DND-41 (cell line): ENCODE data around the gene ZNF57.

Experiments
- ATAC-seq: fragments of 200-7000 bp; cut with Tn5 transposase; 3 replicates; pipeline ENCODE4 v1.9.1; 2021; ENCODE audit warnings: low read depth; ENCODE audit not compliant: insufficient read depth
- DNase-seq: peaks from one replicate; pipeline ENCODE4 v3.0.0-alpha.2; 2020
- H2AFZ ChIP-seq: 2 replicates; pipeline ENCODE4 v1.6.0; 2012; ENCODE audit warnings: low read depth, low read length
- H3K27ac ChIP-seq: 2 replicates; pipeline ENCODE4 v1.5.1; 2012; ENCODE audit warnings: low read length, inconsistent platforms
- H3K27me3 ChIP-seq: fragments of 200-600 bp; sonication (generic); 2 replicates; pipeline ENCODE4 v1.6.0; 2012; ENCODE audit warnings: low read length, mild to moderate bottlenecking, inconsistent platforms; ENCODE audit not compliant: insufficient read depth, poor library complexity
- H3K36me3 ChIP-seq: 2 replicates; pipeline ENCODE4 v1.5.1; 2012; ENCODE audit warnings: low read length, inconsistent platforms; ENCODE audit not compliant: insufficient read depth
- H3K4me1 ChIP-seq: 2 replicates; pipeline ENCODE4 v1.5.1; 2012; ENCODE audit warnings: mild to moderate bottlenecking, low read length; ENCODE audit not compliant: insufficient read depth
- H3K4me2 ChIP-seq: 2 replicates; pipeline ENCODE4 v1.6.0; 2012; ENCODE audit warnings: mild to moderate bottlenecking, moderate library complexity, low read length, inconsistent platforms; ENCODE audit not compliant: insufficient read depth
- H3K4me3 ChIP-seq, 2 experiments: fragments of 200-600 bp in 1 of 2; shearing (Covaris generic) in 1 of 2; 2 replicates each; pipeline ENCODE4 v1.5.1; 2012 to 2016; ENCODE audit warnings: inconsistent platforms in 2 of 2, low read length in 2 of 2, mild to moderate bottlenecking in 2 of 2, low read depth in 1 of 2, moderate library complexity in 1 of 2
- H3K79me2 ChIP-seq: 2 replicates; pipeline ENCODE4 v1.6.0; 2012; ENCODE audit warnings: low read length, inconsistent platforms; ENCODE audit not compliant: insufficient read depth
- H3K9ac ChIP-seq: 2 replicates; pipeline ENCODE4 v1.6.0; 2012; ENCODE audit warnings: low read depth, mild to moderate bottlenecking, inconsistent platforms, low read length, moderate library complexity
- H3K9me3 ChIP-seq: 2 replicates; pipeline ENCODE4 v1.5.1; 2012; ENCODE audit warnings: low read length, moderate library complexity, mild to moderate bottlenecking, inconsistent platforms; ENCODE audit not compliant: insufficient read depth, severe bottlenecking
- H4K20me1 ChIP-seq: 2 replicates; pipeline ENCODE4 v1.6.0; 2012; ENCODE audit warnings: low read length; ENCODE audit not compliant: insufficient read depth
- EZH2 ChIP-seq: IDR thresholded peaks from 3 replicates; pipeline ENCODE4 v1.6.1; 2012; ENCODE audit warnings: borderline replicate concordance, low read depth, mild to moderate bottlenecking, moderate library complexity, low read length, inconsistent platforms; ENCODE audit not compliant: severe bottlenecking
- TF ChIP-seq, protein P1 (sequence below): IDR thresholded peaks from 2 replicates; pipeline ENCODE4 v1.5.1; 2012; ENCODE audit warnings: borderline replicate concordance, low read length, moderate library complexity, mild to moderate bottlenecking; ENCODE audit not compliant: poor library complexity, severe bottlenecking; ENCODE audit errors: extremely low read depth

ZNF57 gene

DNA sequence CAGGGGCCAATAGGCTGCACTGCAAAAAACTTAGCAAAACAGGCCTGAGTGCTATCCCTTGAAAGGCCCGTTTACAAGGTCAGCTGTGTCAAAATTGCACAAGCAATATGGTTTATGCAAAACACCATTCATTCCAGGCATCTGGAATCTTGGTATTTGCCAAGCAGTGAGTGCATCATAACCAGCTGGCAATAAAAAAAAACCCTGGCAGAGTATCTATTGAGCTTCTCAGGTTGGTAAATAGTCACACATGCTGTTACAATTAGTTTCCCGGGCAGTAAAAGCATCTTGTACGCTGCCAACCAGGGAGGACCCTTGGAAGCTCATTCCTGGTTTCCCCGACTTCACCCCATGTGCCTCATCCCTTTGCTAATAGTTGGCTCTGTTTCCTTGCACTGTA lies 22.8 kb downstream of the ZNF57 start:
- peaks cover 14% of the 10 kb centered on the region for H3K36me3 ChIP-seq
- no peaks in the 10 kb centered on the region for H3K27me3 ChIP-seq
- no peak overlapping the region for H3K27ac ChIP-seq
- H3K79me2 ChIP-seq, result no peaks in the 10 kb centered on the region
- no peaks in the 10 kb centered on the region for H3K4me1 ChIP-seq
- no peak overlapping the region for H3K4me2 ChIP-seq
- no peaks in the 10 kb centered on the region for H3K9me3 ChIP-seq
- H3K4me3 ChIP-seq, result no peak overlapping the region
- no peak overlapping the region for H3K9ac ChIP-seq
- no peaks in the 10 kb centered on the region for H4K20me1 ChIP-seq
- TF ChIP-seq EZH2, result no peak
- TF ChIP-seq, protein P1, sequence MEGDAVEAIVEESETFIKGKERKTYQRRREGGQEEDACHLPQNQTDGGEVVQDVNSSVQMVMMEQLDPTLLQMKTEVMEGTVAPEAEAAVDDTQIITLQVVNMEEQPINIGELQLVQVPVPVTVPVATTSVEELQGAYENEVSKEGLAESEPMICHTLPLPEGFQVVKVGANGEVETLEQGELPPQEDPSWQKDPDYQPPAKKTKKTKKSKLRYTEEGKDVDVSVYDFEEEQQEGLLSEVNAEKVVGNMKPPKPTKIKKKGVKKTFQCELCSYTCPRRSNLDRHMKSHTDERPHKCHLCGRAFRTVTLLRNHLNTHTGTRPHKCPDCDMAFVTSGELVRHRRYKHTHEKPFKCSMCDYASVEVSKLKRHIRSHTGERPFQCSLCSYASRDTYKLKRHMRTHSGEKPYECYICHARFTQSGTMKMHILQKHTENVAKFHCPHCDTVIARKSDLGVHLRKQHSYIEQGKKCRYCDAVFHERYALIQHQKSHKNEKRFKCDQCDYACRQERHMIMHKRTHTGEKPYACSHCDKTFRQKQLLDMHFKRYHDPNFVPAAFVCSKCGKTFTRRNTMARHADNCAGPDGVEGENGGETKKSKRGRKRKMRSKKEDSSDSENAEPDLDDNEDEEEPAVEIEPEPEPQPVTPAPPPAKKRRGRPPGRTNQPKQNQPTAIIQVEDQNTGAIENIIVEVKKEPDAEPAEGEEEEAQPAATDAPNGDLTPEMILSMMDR, result no peak
- no peak overlapping the region for H2AFZ ChIP-seq
- no peak for DNase-seq
- ATAC-seq, result no peak

DNA sequence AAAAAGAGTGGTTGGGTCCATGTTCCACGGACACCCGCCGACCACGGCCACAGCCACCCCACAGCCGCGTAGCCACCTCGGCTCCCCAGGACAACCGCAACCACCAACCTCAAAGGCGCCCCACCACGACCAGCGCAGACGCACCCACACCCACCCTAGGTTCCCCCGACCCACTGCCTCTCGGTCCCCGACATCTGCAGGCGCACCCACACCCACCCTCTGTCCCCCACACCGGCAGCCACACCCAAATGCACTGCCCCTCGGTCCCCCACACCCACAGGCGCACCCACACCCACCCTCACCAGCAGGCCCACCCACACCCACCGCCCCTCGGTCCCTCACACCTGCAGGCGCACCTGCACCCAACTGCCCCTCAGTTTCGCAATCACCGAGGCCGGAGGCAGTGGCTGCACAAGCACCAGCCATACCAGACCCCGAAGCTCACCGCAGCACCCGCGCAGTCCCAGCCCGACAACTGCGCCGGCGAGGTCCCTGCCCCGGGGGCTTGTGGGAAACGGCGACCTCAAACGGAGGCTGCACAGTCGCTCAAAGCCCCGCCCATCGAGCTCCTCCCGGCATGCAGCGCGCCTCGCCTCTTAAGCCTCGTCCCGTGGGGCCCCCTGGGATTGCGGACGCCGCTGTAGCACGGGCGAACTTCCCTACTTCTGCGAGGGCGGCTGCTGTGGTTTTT lies 25.8 kb downstream of the ZNF57 start:
- no peak for DNase-seq
- Histone ChIP-seq H3K27ac (no peak overlapping the region), H3K4me2 (no peak overlapping the region), H3K9me3 (no peaks in the 10 kb centered on the region), H3K9ac (no peak overlapping the region), H4K20me1 (no peaks in the 10 kb centered on the region), H3K36me3 (peaks cover 8% of the 10 kb centered on the region), H3K4me3 (no peak overlapping the region), H3K4me1 (no peaks in the 10 kb centered on the region), H2AFZ (no peak overlapping the region), H3K27me3 (no peaks in the 10 kb centered on the region), H3K79me2 (no peaks in the 10 kb centered on the region)
- ATAC-seq, result no peak
- no peak for TF ChIP-seq EZH2
- TF ChIP-seq, protein P1, result no peak

DNA sequence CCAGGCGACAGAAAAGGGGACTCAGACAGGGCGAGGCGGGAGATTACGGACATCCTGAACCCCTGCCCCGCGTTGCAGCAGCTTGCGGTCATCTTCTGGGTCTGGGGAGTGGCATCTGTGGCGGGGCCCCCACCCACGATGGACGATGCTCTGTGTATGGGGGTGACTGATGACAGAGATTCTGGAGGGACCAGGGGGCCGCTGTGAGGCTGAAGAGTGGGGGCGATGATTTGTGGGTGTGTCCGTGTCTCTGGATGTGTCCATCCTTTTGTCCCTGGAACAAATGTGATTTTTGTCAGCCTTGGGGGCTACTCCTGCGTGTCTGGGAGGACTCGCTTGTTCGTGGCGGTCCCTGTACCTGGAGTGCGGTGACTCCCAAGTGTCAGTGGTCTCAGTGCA lies 26.3 kb downstream of the ZNF57 start:
- ATAC-seq (no peak), DNase-seq (no peak)
- Histone ChIP-seq H3K4me3 (no peak overlapping the region), H3K9ac (no peak overlapping the region), H3K9me3 (no peaks in the 10 kb centered on the region), H3K36me3 (peaks cover 8% of the 10 kb centered on the region), H3K4me2 (no peak overlapping the region), H3K27ac (no peak overlapping the region), H3K27me3 (no peaks in the 10 kb centered on the region), H4K20me1 (no peaks in the 10 kb centered on the region), H2AFZ (no peak overlapping the region), H3K79me2 (no peaks in the 10 kb centered on the region), H3K4me1 (no peaks in the 10 kb centered on the region)
- no peak for TF ChIP-seq EZH2
- TF ChIP-seq, protein P1, result no peak
